Breast epithelium (tissue), 3 donors: Measurements from ENCODE around the gene FAM53A.

Experiments used
- CTCF ChIP-seq, 3 donors: fragments of 450-650 bp; IDR thresholded peaks; one replicate each; pipeline ENCODE4 v1.5.1; 2016 to 2017; ENCODE audit warnings: antibody characterized with exemption in 3 of 3, mild to moderate bottlenecking in 3 of 3, moderate library complexity in 3 of 3
- POLR2A ChIP-seq: fragments of 450-650 bp; IDR thresholded peaks from one replicate; pipeline ENCODE4 v1.6.1; 2016; ENCODE audit warnings: antibody characterized with exemption, mild to moderate bottlenecking, moderate library complexity
- POLR2AphosphoS5 ChIP-seq, 3 donors: sonication (generic); formaldehyde crosslinking; IDR thresholded peaks; one replicate each; pipeline ENCODE4 v1.6.1; 2017; ENCODE audit warnings: antibody characterized with exemption in 3 of 3

DNA sequence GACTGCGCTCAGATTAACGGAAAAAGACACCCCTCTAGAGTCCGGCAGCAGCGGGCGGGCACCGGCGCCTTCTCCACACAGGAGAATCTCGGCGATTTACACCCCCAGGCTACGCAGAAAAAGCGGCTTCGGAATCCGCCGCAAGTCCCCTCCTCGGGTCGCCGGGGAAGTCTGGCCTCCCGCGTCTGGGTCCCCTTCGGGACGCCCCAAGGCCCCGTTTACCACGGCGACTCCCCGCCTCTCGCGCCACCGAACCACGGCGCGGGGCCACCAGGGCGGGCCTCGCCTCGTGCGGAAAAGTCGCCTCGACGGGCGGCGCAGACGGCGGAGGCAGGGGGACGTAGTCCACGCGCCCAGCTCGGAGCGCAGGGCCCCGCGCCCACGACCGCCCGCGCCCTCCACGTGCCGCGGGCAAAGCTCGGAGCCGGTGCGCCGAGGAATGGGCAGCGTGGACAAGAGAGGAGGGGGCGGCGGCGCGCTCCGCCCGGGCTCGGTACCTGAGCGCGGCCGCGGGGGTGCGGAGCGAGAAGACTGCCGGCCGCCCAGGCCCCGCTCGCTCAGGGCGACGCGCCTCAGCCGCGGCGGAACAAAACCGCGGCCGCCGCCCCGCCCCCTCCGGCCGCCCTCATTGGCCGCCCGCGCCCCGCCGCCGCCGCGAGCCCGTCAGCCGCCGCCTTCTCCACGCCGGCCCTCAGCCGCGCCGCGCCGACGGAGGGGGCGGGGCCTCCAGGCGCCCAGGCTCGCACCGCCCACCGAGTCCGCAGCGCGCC lies at the start of gene FAM53A:
- peak in 1 of 3 donors; percentile 14 for TF ChIP-seq CTCF (IDR thresholded peaks at IDR 0.05)
- no peak for TF ChIP-seq POLR2A
- no peak for TF ChIP-seq POLR2AphosphoS5 (IDR thresholded peaks at IDR 0.05)
